Astrocyte of the cerebellum (primary cell): ENCODE data around the gene THRA.
A peak's percentile ranks its signal among the peaks of the same experiment; 100 is the strongest.

ENCODE experiments used
- DNase-seq: peaks from one replicate; pipeline ENCODE4 v3.0.0-alpha.2; 2011; ENCODE audit warnings: low read depth
- H3K4me3 ChIP-seq: 2 replicates; pipeline ENCODE4 v1.5.1; 2011; ENCODE audit warnings: mild to moderate bottlenecking, low read depth, low read length, moderate library complexity
- CTCF ChIP-seq: IDR thresholded peaks from 2 replicates; pipeline ENCODE4 v1.5.1; 2012; ENCODE audit warnings: low read length, low read depth, moderate library complexity, mild to moderate bottlenecking; ENCODE audit errors: missing control alignments
- in situ Hi-C: cut with HindIII; loops from 2 replicates; pipeline ENCODE4 v1.10.0; 2017; ENCODE audit warnings: low sequenced_read_pairs

THRA gene

GRCh38 chr17:40067710-40068109, 4.9 kb downstream of the THRA start:
- no peak for TF ChIP-seq CTCF
- H3K4me3 ChIP-seq, result no peak overlapping the region
- in situ Hi-C loops, result loop anchor here (5.0 kb wide), 1 partner anchor 35 kb away; no protein-coding TSS in a partner anchor
- DNase-seq, result no peak

- no peak overlapping the region for H3K4me3 ChIP-seq
Measured at GRCh38 chr17:40068129-40068581, 5.4 kb downstream of the THRA start.

GRCh38 chr17:40068584-40068916, 5.8 kb downstream of the THRA start:
- H3K4me3 ChIP-seq, result peak overlapping the region; percentile 12
- TF ChIP-seq CTCF, result no peak
- DNase-seq, result no peak
- in situ Hi-C loops, result loop anchor here (5.0 kb wide), 1 partner anchor 36 kb away; no protein-coding TSS in a partner anchor

More at GRCh38 chr17:40068129-40068581, 5.4 kb downstream of the THRA start:
- DNase-seq, result no peak
- in situ Hi-C loops, result loop anchor here (5.0 kb wide), 1 partner anchor 36 kb away; no protein-coding TSS in a partner anchor
- TF ChIP-seq CTCF, result no peak

- in situ Hi-C loops, result loop anchor here (5.0 kb wide), 1 partner anchor 37 kb away; no protein-coding TSS in a partner anchor
- DNase-seq, result no peak
- no peak for TF ChIP-seq CTCF
- peak overlapping the region; percentile 12 for H3K4me3 ChIP-seq
Measured at GRCh38 chr17:40068917-40069750, 6.4 kb downstream of the THRA start.

GRCh38 chr17:40069751-40070708, 7.3 kb downstream of the THRA start:
- peak; percentile 32 for TF ChIP-seq CTCF
- H3K4me3 ChIP-seq, result no peak overlapping the region
- in situ Hi-C loops, result loop anchor here (5.0 kb wide), 3 partner anchors 38 to 102 kb away; no protein-coding TSS in a partner anchor
- no peak for DNase-seq

GRCh38 chr17:40070709-40071312, 8.0 kb downstream of the THRA start:
- no peak for TF ChIP-seq CTCF
- no peak overlapping the region for H3K4me3 ChIP-seq
- in situ Hi-C loops, result loop anchor here (5.0 kb wide), 2 partner anchors 79 to 101 kb away; no protein-coding TSS in a partner anchor
- no peak for DNase-seq
